ENCODE results near the gene RASA3. TPM values are rescaled to one million over a fixed set of nuclear protein-coding genes. Genes with fewer than 3 reads are reported as not detected.
"Not testable (repeated sequence)": the region's sequence is repeated elsewhere in the genome, so short reads cannot be mapped to it uniquely, and the experiment has no call there.

The RASA3 gene
- total RNA-seq, 2 experiments from 2014 or later = 97.2 to 99.3 TPM

DNA sequence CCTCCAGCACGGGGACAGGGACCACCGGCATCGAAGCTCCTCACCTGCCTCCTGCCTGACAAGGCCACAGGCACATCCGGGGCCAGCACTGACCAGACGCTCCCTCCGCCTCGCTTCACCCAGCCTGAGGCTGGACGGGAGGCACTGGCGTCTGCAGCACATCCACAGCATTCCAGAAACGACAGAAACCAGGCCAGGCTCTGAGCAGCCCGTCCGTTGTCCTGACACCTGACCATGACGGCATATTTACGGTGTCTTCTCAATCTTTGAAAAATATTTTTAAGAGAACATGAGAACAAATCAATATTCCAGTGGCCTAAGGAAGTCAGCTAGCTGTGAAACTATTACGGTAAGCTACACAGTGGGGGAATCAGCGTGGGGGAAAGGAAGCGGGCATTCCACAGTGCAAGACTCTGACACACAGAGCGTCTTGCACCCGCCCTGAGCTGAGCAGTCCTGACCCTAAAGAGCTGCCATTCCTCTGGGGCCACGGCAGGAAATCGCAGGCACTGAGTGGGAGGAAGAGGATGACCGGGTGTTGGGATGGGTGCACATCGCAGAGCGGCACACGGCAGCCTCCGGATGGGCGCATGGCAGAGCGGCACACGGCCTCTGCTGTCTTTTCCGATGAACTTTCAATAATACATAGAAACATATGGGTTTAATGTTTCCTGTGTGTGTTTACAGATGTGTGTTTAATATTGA, 26.8 kb downstream of the RASA3 start:
- ChIA-PET CTCF (no interaction called here), POLR2A (no interaction called here)
- no peak for DNase-seq

GRCh38 chr13:114104655-114105520, 27.5 kb downstream of the RASA3 start:
- peaks cover 54% of the 10 kb centered on the region for H3K36me3 Mint-ChIP-seq (ENCODE audit: low read depth)
- no peaks in the 10 kb centered on the region for H3K9me3 Mint-ChIP-seq
- CTCF ChIA-PET = no interaction called here
- peaks cover 32% of the 10 kb centered on the region for H3K4me1 Mint-ChIP-seq
- POLR2A ChIA-PET = no interaction called here
- H3K27me3 Mint-ChIP-seq = no peaks in the 10 kb centered on the region
- no peak overlapping the region for H3K4me3 Mint-ChIP-seq
- DNase-seq = no peak
- H3K27ac Mint-ChIP-seq = no peak overlapping the region

More for the DNA sequence above, 26.8 kb downstream of the RASA3 start:
- Mint-ChIP-seq H3K27ac (no peak overlapping the region), H3K9me3 (no peaks in the 10 kb centered on the region), H3K4me1 (peaks cover 39% of the 10 kb centered on the region), H3K4me3 (no peak overlapping the region), H3K27me3 (no peaks in the 10 kb centered on the region), H3K36me3 (ENCODE audit: low read depth) (peaks cover 55% of the 10 kb centered on the region)

GRCh38 chr13:114103801-114104654, 28.4 kb downstream of the RASA3 start:
- H3K9me3 Mint-ChIP-seq = no peaks in the 10 kb centered on the region
- H3K4me1 Mint-ChIP-seq = peaks cover 24% of the 10 kb centered on the region
- peaks cover 49% of the 10 kb centered on the region for H3K36me3 Mint-ChIP-seq (ENCODE audit: low read depth)
- no peak for DNase-seq
- no peak overlapping the region for H3K27ac Mint-ChIP-seq
- no peak overlapping the region for H3K4me3 Mint-ChIP-seq
- ChIA-PET POLR2A (no interaction called here), CTCF (no interaction called here)
- H3K27me3 Mint-ChIP-seq = no peaks in the 10 kb centered on the region

DNA sequence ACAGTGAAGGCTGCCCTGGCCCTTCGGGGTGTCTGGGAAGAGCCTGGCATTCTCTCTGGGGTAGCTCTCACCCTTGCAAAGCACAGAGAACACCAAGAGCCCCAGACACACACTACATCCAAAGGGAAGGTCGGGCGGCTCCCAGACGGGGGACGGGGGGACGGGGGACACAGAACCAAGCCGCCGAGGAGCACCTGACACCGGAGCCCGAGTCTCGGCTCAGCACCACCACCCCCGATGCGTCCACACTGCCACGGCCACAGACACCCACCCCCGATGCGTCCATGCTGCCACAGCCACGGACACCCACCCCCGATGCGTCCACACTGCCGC, 29.2 kb downstream of the RASA3 start:
- H3K4me3 Mint-ChIP-seq, POLR2A ChIA-PET, CTCF ChIA-PET, H3K9me3 Mint-ChIP-seq, H3K27me3 Mint-ChIP-seq, DNase-seq, H3K27ac Mint-ChIP-seq: not testable (repeated sequence)
- peaks cover 19% of the 10 kb centered on the region for H3K4me1 Mint-ChIP-seq
- peaks cover 48% of the 10 kb centered on the region for H3K36me3 Mint-ChIP-seq (ENCODE audit: low read depth)

- ChIA-PET CTCF (no interaction called here), POLR2A (no interaction called here)
- Mint-ChIP-seq H3K9me3 (no peaks in the 10 kb centered on the region), H3K27ac (no peak overlapping the region), H3K36me3 (ENCODE audit: low read depth) (peaks cover 48% of the 10 kb centered on the region), H3K4me1 (peaks cover 15% of the 10 kb centered on the region), H3K27me3 (no peaks in the 10 kb centered on the region), H3K4me3 (no peak overlapping the region)
- no peak for DNase-seq
These were observed 29.7 kb downstream of the RASA3 start for GRCh38 chr13:114102521-114103288.

- peaks cover 51% of the 10 kb centered on the region for H3K36me3 Mint-ChIP-seq (ENCODE audit: low read depth)
- H3K27ac Mint-ChIP-seq = no peak overlapping the region
- H3K4me1 Mint-ChIP-seq = peaks cover 18% of the 10 kb centered on the region
- H3K9me3 Mint-ChIP-seq = peaks cover under 1% of the 10 kb centered on the region
- H3K27me3 Mint-ChIP-seq = no peaks in the 10 kb centered on the region
- ChIA-PET POLR2A (no interaction called here), CTCF (no interaction called here)
- no peak for DNase-seq
- no peak overlapping the region for H3K4me3 Mint-ChIP-seq
These were observed 30.3 kb downstream of the RASA3 start for GRCh38 chr13:114102131-114102520.

DNA sequence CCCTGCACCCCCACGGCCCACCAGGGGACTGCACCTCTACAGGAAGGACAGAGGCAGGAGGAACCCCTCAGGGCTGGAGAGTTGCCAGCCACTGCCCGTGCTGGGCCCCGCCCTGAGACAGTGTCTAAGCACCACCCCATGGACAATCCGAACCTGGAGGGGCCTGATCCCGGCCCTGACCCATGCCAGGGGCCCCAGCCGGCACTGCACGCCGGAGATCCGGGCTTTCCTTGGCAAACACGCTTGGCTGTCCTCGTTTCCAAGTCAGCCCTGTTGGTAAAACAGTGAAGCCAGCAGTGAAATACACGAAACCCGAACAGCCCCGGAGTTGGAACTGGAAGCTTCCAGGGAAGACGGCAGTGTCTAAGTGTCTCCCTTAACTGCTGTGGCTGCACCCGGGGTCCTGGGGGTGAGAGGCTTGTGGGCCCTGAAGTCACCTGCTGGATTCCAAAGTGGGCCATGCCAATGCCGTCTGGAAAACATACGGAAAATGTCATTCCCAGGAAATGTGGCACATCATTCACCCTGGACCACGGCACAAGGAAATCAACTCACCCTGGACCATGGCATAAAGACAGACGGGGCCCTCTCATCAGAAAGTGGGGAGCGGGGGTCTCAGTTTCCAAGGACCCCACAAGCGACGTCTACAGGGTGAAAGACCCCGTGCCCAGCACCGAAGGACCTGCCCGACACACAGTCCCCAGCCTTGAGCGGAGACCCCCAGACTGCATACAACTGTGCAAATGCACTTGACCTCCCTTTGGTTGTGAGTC, 30.9 kb downstream of the RASA3 start:
- Mint-ChIP-seq H3K27me3 (no peaks in the 10 kb centered on the region), H3K36me3 (ENCODE audit: low read depth) (peaks cover 53% of the 10 kb centered on the region), H3K27ac (no peak overlapping the region), H3K9me3 (peaks cover 6% of the 10 kb centered on the region), H3K4me3 (no peak overlapping the region), H3K4me1 (peaks cover 21% of the 10 kb centered on the region)
- ChIA-PET POLR2A (no interaction called here), CTCF (no interaction called here)
- no peak for DNase-seq

DNA sequence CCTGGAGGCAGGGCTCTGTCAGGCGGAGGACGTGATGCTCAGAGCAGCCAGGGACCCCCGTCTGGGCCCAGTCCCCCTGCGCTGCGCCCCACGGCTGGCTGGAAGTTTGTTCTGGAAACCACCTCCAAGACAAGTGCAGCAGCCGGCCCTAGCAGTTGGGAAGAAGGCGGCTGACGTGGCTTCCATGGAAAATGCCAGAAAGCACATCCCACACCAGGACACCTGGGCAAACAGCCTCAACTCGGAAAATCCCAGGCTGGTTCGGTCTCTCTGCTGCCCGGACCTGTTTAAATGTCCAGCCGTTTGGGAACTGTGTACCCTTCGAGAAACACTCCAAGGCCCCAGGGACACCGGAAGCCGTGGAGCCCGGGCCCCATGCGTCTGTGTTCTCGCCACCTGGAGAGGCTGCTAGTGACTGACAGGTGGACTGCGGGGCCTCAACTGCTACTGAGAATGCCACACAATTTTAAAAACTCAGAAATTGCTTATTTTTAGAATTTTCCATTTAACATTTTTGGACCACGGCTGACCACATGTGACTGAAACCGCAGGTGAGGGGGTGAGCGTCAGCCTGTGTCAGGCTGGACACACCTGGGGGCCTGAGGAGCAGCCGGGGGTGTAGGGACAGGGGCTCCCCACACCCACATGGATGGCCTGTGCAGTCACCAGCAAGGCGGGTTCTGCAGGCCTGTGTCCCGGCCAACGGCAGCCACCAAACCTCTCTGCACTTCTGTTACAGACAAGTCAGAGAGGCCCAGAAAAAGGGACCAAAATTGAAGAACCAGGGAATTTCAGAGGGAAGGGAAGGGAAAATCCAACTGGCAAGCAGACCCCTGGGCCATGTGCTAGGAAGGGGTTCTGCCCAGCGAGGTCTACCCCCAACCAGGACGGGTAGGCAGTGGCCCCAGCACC, 31.7 kb downstream of the RASA3 start:
- ChIA-PET POLR2A (no interaction called here), CTCF (no interaction called here)
- Mint-ChIP-seq H3K27ac (no peak overlapping the region), H3K4me1 (peaks cover 19% of the 10 kb centered on the region), H3K9me3 (peaks cover 9% of the 10 kb centered on the region), H3K4me3 (no peak overlapping the region), H3K36me3 (ENCODE audit: low read depth) (peaks cover 56% of the 10 kb centered on the region), H3K27me3 (no peaks in the 10 kb centered on the region)
- DNase-seq = no peak

DNA sequence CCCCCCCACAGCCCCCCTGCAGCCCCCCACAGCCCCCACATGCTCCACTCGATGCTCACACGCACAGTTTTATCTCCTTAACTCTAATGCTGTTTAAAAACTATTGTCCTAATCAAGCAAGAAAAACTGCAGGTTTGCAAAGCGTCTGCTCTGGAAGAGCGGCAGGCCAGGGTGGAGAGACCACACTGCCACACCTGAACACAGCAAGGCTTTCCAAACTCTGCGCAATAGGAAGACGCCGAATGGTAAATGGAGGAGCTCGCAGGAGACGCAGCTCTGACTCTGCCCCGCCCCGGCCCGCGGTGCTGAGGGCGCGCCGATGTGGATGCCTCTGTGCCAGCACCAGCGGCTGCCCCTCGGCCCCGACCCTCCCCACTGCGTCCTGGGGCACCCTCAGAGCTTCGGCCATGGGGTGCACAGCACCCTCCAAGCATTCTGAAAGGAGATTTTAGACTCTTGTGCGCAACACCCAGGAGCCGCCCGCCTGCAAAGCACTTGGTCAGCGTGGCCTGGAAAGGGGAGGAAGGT, 32.4 kb downstream of the RASA3 start:
- H3K27me3 Mint-ChIP-seq = no peaks in the 10 kb centered on the region
- no peak for DNase-seq

DNA sequence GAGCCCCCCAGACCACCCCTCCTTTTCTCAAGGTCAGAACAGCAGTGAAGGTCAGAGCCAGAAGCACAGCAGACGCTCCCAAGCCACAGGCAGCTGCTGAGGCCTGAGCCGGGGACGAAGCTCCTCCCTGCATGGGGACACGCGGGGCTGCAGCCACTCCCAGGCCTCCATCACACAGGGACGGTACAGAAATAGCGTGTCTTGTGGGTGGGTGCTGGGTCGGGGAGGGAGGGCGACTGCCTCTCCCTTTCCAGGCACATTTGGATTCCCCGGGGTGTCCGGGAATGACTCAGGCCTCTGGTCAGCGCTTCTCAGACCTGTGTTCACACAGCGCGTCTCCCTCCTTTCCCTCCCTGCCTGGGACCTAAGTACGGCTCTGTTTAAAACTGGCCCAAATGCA, 33.2 kb downstream of the RASA3 start:
- Mint-ChIP-seq H3K27ac (no peak overlapping the region), H3K4me3 (no peak overlapping the region), H3K4me1 (peaks cover 14% of the 10 kb centered on the region), H3K27me3 (no peaks in the 10 kb centered on the region), H3K9me3 (peaks cover 15% of the 10 kb centered on the region), H3K36me3 (ENCODE audit: low read depth) (peaks cover 59% of the 10 kb centered on the region)
- DNase-seq = no peak
- ChIA-PET CTCF (no interaction called here), POLR2A (no interaction called here)

More for the DNA sequence above, 32.4 kb downstream of the RASA3 start:
- Mint-ChIP-seq H3K27ac (no peak overlapping the region), H3K4me1 (peaks cover 18% of the 10 kb centered on the region), H3K4me3 (no peak overlapping the region), H3K36me3 (ENCODE audit: low read depth) (peaks cover 60% of the 10 kb centered on the region), H3K9me3 (peaks cover 13% of the 10 kb centered on the region)
- CTCF ChIA-PET = no interaction called here
- POLR2A ChIA-PET = no interaction called here

DNA sequence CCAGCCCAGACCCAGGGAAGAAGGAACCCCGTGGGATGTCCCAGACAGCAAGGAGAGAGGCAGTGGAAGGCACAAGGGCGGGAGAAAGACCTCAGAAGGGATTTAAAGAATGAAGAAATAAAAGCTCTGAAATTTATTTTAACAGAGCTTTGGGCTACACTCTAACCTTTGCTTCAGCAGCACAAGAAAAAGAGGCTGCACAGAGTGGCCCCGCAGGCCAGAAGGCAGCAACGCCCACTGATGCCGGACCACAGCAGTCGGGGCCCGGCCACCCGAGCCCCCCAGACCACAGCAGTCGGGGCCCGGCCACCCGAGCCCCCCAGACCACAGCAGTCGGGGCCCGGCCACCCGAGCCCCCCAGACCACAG, 33.8 kb downstream of the RASA3 start:
- H3K27ac Mint-ChIP-seq, CTCF ChIA-PET, H3K27me3 Mint-ChIP-seq, DNase-seq, H3K4me3 Mint-ChIP-seq, POLR2A ChIA-PET: not testable (repeated sequence)
- H3K4me1 Mint-ChIP-seq = peaks cover 14% of the 10 kb centered on the region
- H3K9me3 Mint-ChIP-seq = peaks cover 21% of the 10 kb centered on the region
- H3K36me3 Mint-ChIP-seq (ENCODE audit: low read depth) = peaks cover 63% of the 10 kb centered on the region

Measured in activated CD4-positive, alpha-beta memory T cell treated with anti-CD3 and anti-CD28 coated beads, Interleukin-2, amount 10 ng/mL, durations not matched to agents 7 days and 5 days (primary cell).